LHCN-M2 (cell line): Measurements from ENCODE around the gene CHCHD1. TPM values are rescaled to one million over a fixed set of nuclear protein-coding genes. Genes with fewer than 3 reads are reported as not detected.
"Not testable (repeated sequence)": the region's sequence is repeated elsewhere in the genome, so short reads cannot be mapped to it uniquely, and the experiment has no call there.

Source experiments
- DNase-seq: peaks from one replicate; pipeline ENCODE4 v3.0.0-alpha.2; 2012; ENCODE audit warnings: low read depth
- total RNA-seq: library from RNA; depleted of rRNA; stranded (reverse); fragments of >200 nt; gene quantifications from 2 replicates; pipeline ENCODE4 v1.2.3, GENCODE V29; 2014

CHCHD1 gene
- total RNA-seq, 1 experiment from 2014 or later: 32.5 TPM

- no peak for DNase-seq
Observed at GRCh38 chr10:73791871-73792400, 10.1 kb downstream of the CHCHD1 start.

- DNase-seq: no peak
Observed at GRCh38 chr10:73793456-73793855, 11.6 kb downstream of the CHCHD1 start.

- not testable (repeated sequence) for DNase-seq
Observed at GRCh38 chr10:73795491-73795890, 13.6 kb downstream of the CHCHD1 start.

DNA sequence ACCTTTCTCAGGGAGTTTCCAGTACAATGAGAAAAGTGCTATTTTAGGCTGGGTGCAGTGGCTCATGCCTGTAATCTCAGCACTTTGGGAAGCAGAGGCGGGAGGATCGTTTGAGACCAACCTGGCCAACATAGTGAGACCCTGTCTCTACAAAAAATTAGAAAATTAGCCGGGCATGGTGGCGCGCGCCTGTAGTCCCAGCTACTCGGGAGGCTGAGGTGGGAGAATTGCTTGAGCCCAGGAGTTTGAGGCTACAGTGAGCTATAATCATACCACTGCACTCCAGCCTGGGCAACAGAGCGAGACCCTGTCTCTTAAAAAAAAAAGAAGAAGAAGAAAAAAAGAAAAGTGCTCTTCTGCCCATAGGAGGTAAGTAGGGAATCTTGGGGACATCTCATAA is 14.2 kb downstream of the CHCHD1 start:
- DNase-seq: not testable (repeated sequence)

DNA sequence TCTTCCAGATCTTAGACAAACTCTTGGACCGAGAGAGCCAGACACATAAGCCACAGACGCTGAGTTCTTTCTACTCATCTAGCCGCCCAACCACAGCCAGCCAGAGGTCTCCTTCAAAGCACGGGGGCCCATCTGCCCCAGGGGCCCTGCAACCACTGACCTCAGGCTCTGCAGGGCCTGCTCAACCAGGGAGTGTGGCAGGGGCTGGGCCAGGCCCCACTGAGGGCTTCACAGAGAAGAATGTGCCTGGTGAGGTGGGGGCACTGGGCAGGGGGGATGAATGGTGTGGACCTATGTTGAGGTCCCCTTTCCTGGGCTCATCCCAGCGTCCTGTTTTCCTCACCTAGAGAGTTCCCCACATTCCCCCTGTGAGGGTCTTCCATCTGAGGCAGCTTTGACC is 14.9 kb downstream of the CHCHD1 start:
- no peak for DNase-seq

GRCh38 chr10:73797324-73798025 is 15.6 kb downstream of the CHCHD1 start:
- DNase-seq: no peak

- no peak for DNase-seq
Observed at GRCh38 chr10:73798087-73798486, 16.2 kb downstream of the CHCHD1 start.

DNA sequence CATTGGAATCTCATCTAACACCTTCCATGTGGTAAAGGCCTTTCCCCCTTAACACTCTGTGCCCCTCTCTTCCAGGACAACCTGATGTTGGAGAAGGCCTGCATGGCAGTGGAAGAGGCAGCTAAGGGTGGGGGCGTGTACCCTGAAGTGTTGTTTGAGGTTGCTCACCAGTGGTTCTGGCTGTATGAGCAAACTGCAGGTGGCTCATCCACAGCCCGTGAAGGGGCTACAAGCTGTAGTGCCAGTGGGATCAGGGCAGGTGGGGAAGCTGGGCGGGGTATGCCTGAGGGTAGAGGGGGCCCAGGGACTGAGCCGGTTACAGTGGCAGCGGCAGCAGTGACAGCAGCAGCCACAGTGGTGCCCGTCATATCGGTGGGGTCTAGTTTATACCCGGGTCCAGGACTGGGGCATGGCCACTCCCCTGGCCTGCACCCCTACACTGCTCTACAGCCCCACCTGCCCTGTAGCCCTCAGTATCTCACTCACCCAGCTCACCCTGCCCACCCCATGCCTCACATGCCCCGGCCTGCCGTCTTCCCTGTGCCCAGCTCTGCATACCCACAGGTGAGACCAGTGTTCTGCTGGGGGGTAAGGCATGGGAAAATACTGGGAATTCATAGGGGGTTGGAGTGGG is 17.2 kb downstream of the CHCHD1 start:
- no peak for DNase-seq

DNA sequence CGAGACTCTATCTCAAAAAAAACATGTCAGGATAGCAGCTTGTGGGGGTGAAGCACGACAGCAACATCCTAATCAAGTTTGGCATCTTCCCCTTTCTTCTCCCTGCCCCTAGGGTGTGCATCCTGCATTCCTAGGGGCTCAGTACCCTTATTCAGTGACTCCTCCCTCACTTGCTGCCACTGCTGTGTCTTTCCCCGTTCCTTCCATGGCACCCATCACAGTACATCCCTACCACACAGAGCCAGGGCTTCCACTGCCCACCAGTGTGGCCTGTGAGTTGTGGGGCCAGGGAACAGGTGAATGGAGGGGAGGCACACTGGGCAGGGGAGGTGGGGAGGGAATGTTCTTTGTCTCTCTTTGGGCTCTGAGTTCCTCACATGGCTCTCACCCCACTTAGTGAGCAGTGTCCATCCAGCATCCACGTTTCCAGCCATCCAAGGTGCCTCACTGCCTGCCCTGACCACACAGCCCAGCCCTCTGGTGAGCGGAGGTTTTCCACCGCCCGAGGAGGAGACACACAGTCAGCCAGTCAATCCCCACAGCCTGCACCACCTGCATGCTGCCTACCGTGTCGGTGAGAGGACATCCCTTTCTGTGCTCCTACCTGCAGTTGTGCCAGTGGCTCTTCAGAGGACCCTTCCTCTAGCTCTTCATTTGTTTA is 18.2 kb downstream of the CHCHD1 start:
- DNase-seq: no peak

GRCh38 chr10:73800560-73801252 is 18.9 kb downstream of the CHCHD1 start:
- no peak for DNase-seq

DNA sequence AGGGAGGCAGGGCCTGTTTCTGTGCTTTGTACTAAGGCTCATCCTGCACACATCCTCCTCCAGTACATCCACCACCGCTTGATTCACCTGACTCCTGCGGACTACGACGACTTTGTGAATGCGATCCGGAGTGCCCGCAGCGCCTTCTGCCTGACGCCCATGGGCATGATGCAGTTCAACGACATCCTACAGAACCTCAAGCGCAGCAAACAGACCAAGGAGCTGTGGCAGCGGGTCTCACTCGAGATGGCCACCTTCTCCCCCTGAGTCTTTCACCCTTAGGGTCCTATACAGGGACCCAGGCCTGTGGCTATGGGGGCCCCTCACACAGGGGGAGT is 19.4 kb downstream of the CHCHD1 start:
- no peak for DNase-seq

DNA sequence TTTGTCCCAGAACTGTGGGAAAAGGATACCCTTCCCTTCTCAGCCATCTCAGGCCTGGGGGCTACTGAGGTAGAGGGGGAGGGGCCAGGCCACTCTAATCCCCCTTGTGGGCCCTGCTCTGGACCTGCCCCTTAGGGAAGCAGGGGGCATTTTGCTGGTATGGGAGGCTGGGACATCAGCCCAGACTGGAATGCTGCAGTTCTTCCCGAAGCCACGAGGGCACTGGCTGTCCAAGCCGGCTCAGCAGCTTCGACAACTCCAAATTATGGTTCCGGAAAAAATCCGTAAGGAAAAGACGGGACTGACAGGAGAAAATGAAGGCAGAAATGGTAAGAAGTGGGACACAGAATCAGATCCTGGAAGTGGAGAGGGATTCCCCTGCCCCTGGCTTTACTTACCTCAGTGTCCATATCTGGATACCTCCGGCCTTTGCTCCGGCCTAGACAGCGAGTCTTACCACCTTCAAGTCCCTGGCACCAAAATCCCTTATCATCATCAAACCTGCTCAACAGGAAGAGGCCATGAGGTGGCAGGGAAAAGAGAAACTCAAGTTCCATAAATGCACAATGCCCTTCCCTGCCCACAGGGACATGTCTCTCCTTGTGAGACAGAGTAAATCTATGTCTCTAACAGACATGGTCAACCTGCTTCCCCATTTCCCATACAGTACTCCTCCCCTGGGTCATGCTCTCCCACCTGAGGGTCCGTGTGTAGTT is 20.6 kb downstream of the CHCHD1 start:
- DNase-seq: no peak

DNA sequence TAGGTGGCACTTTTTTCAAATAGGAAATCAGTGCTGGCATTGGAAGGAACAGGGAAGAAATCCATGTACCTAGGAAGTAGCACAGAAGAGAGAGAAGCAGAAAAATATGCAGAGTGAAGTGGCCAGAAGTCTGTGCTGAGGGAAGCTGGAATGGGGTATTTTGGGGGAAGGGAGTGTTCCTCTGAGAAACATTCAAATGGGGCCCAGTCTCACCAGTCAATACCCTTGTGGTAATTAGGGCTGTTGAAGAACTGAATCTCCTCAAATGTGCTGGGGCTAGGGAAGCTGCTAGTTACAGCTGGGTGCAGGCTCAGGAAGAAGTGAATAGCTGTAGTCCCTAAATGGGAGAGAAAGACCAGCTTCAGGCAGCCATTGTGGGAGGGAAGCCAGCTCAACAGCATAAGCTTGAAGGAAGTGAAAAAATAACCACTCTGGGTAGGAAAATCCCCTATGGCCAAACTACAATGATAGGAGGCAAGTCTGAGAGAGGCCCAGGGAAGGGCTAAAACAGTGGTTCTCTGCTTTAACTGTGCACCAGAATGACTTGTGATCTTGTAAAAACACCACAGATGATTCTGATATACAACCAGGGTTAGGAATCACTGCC is 21.9 kb downstream of the CHCHD1 start:
- DNase-seq: no peak

GRCh38 chr10:73806176-73806950 is 24.5 kb downstream of the CHCHD1 start:
- no peak for DNase-seq

- DNase-seq: no peak
Observed at GRCh38 chr10:73807471-73807870, 25.6 kb downstream of the CHCHD1 start.

GRCh38 chr10:73808021-73808815 is 26.4 kb downstream of the CHCHD1 start:
- no peak for DNase-seq

DNA sequence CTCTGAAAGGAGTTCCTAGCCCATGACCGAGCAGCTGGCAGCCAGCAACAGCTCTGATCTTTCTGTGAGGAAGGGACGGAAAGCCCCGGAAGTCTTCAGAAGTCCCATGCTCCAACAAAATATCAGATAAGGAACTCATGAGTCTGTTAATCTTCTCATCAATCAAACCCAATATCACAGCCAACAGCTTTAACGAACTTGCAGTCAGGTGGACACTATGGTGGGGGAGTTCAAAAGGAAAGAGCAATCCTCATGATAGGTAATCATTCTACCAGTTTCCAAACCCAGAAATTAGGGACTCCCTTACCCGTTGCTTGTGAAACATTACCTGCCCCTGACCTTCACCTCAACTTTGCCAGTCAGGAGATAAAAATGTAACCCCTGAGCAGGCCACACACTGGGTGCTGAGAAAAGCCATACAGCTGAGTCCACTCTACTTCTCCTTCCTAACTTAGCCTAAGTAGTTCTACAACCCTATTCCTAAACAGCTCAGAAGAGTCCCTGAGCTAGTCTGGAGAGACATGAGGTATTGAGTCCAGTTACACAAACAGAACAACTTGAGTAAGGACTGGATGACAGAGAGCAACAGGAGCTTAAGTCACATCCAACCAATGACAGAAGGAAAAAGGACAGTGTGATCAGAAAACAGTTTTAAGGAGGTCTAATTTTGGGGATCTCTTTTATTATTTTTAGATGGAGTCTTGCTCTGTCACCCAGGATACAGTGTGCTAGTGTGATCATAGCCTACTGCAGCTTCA is 27.4 kb downstream of the CHCHD1 start:
- no peak for DNase-seq

- DNase-seq: peak; percentile 21
Observed at GRCh38 chr10:73810358-73810734, 28.5 kb downstream of the CHCHD1 start.
